ENCODE measurements around the gene SPTBN4. TPM values are rescaled to one million over a fixed set of nuclear protein-coding genes. Genes with fewer than 3 reads are reported as not detected.

Gene SPTBN4
- total and polyA plus RNA-seq, 8 donors: 1.4 to 18.1 (median 2.2) TPM; not detected in 1

GRCh38 chr19:40601134-40601974 lies 134.6 kb downstream of the SPTBN4 start, which contains the start of gene LTBP4:
Gene LTBP4 (plus strand): TSS chr19:40601369. CDS start chr19:40601388, 19 bp downstream.
- Histone ChIP-seq H3K27me3 (peaks cover 3 to 86% (median 46%) of the 10 kb centered on the region in 3 donors), H3K27ac (peak within 1 kb of the TSS; percentile 69 to 92 (median 89)), H3K36me3 (no peaks in the 10 kb centered on the region), H3K4me3 (peak within 1 kb of the TSS; percentile 53 to 59 (median 56)), H3K4me1 (peaks cover 69 to 98% (median 96%) of the 10 kb centered on the region in 4 donors), H3K9me3 (no peaks in the 10 kb centered on the region)
- intact Hi-C loops (cut with DNase I; ENCODE audit: low total_unique reads): no loop called here
- peak in 1 of 2 donors; percentile 87 for DNase-seq
- no peak for TF ChIP-seq EP300 (IDR thresholded peaks at IDR 0.05)
- TF ChIP-seq CTCF (IDR thresholded peaks at IDR 0.05): peak in 1 of 7 experiments; percentile 23
- TF ChIP-seq POLR2A (IDR thresholded peaks at IDR 0.05): no peak
- no peak for TF ChIP-seq POLR2AphosphoS5 (IDR thresholded peaks at IDR 0.05)
- 0 to 1% (median 1%) methylated on average over 26 to 71 of the region's 82 CpGs for WGBS, 5 donors

GRCh38 chr19:40603071-40603388 lies 136.2 kb downstream of the SPTBN4 start:
- Histone ChIP-seq H3K36me3 (no peaks in the 10 kb centered on the region), H3K4me3 (peak overlapping the region; percentile 47 to 59 (median 52)), H3K27ac (peak overlapping the region; percentile 82 to 92 (median 89)), H3K4me1 (peaks cover 64 to 99% (median 90%) of the 10 kb centered on the region in 4 donors), H3K9me3 (no peaks in the 10 kb centered on the region), H3K27me3 (peaks cover under 1 to 79% (median 29%) of the 10 kb centered on the region in 3 donors)
- intact Hi-C loops (cut with DNase I; ENCODE audit: low total_unique reads): no loop called here
- WGBS, 5 donors: 24 to 48% (median 32%) methylated on average over 2 of the region's 2 CpGs
- DNase-seq: no peak
- TF ChIP-seq POLR2A (IDR thresholded peaks at IDR 0.05): no peak
- no peak for TF ChIP-seq POLR2AphosphoS5 (IDR thresholded peaks at IDR 0.05)
- TF ChIP-seq CTCF (IDR thresholded peaks at IDR 0.05): no peak
- no peak for TF ChIP-seq EP300 (IDR thresholded peaks at IDR 0.05)

GRCh38 chr19:40603389-40604170 lies 136.8 kb downstream of the SPTBN4 start:
- H3K27me3 ChIP-seq: peaks cover 0 to 74% (median 25%) of the 10 kb centered on the region in 3 donors
- no peaks in the 10 kb centered on the region for H3K9me3 ChIP-seq
- intact Hi-C loops (cut with DNase I; ENCODE audit: low total_unique reads): no loop called here
- peaks cover 60 to 98% (median 85%) of the 10 kb centered on the region in 4 donors for H3K4me1 ChIP-seq
- peak overlapping the region; percentile 47 to 53 (median 50) for H3K4me3 ChIP-seq
- 1 to 2% (median 1%) methylated on average over 37 to 43 of the region's 43 CpGs for WGBS, 5 donors
- TF ChIP-seq EP300 (IDR thresholded peaks at IDR 0.05) (peak; percentile 22), CTCF (IDR thresholded peaks at IDR 0.05) (no peak), POLR2AphosphoS5 (IDR thresholded peaks at IDR 0.05) (peak; percentile 74 to 92 (median 81)), POLR2A (IDR thresholded peaks at IDR 0.05) (no peak)
- DNase-seq: peak; percentile 99
- peak overlapping the region; percentile 82 to 92 (median 89) for H3K27ac ChIP-seq
- no peaks in the 10 kb centered on the region for H3K36me3 ChIP-seq

GRCh38 chr19:40604171-40604646 lies 137.4 kb downstream of the SPTBN4 start:
- DNase-seq: no peak
- Histone ChIP-seq H3K27ac (peak overlapping the region; percentile 82 to 92 (median 89)), H3K4me1 (peaks cover 60 to 95% (median 81%) of the 10 kb centered on the region in 4 donors)

More at GRCh38 chr19:40604171-40604646, 137.4 kb downstream of the SPTBN4 start:
- Histone ChIP-seq H3K9me3 (no peaks in the 10 kb centered on the region), H3K36me3 (no peaks in the 10 kb centered on the region), H3K4me3 (peak overlapping the region; percentile 47 to 53 (median 50)), H3K27me3 (peaks cover 0 to 67% (median 25%) of the 10 kb centered on the region in 3 donors)
- intact Hi-C loops (cut with DNase I; ENCODE audit: low total_unique reads): no loop called here
- TF ChIP-seq EP300 (IDR thresholded peaks at IDR 0.05) (no peak), CTCF (IDR thresholded peaks at IDR 0.05) (no peak), POLR2AphosphoS5 (IDR thresholded peaks at IDR 0.05) (no peak), POLR2A (IDR thresholded peaks at IDR 0.05) (no peak)
- 6 to 8% (median 6%) methylated on average over 18 of the region's 18 CpGs for WGBS, 5 donors
